Upper lobe of left lung (tissue), 6 donors: ENCODE measurements around the gene EXOC7. TPM values are rescaled to one million over a fixed set of nuclear protein-coding genes. Genes with fewer than 3 reads are reported as not detected.

Experiments
- ATAC-seq, 2 donors: fragments of 200-7000 bp; cut with Tn5 transposase; one replicate each; pipeline ENCODE4 v1.9.1; 2022; ENCODE audit warnings: mild to moderate bottlenecking in 2 of 2, moderate library complexity in 2 of 2; ENCODE audit not compliant: low FRiP score in 2 of 2
- DNase-seq, 2 donors: peaks; one replicate each; pipeline ENCODE4 v3.0.0-alpha.2; 2019 to 2020
- H3K27ac ChIP-seq, 4 donors: fragments of 200-600 bp; sonication (generic); one replicate each; pipeline ENCODE4 v1.5.1; 2016 to 2019
- H3K27me3 ChIP-seq, 4 donors: fragments of 200-600 bp; sonication (generic); one replicate each; pipeline ENCODE4 v1.5.1; 2017 to 2019
- H3K36me3 ChIP-seq, 4 donors: fragments of 200-600 bp; sonication (generic); one replicate each; pipeline ENCODE4 v1.5.1; 2016 to 2019
- H3K4me1 ChIP-seq, 4 donors: fragments of 200-600 bp; sonication (generic); one replicate each; pipeline ENCODE4 v1.5.1; 2018 to 2019
- H3K4me3 ChIP-seq, 4 donors: fragments of 200-600 bp; sonication (generic); one replicate each; pipeline ENCODE4 v1.5.1; 2017 to 2019; ENCODE audit warnings: mild to moderate bottlenecking in 2 of 4, moderate library complexity in 1 of 4
- H3K9me3 ChIP-seq, 4 donors: fragments of 200-600 bp; sonication (generic); one replicate each; pipeline ENCODE4 v1.5.1; 2018 to 2019
- CTCF ChIP-seq, 6 experiments: fragments of 450-650 bp in 4 of 6; fragments of 200-600 bp in 2 of 6; sonication (generic) in 2 of 6; IDR thresholded peaks; one replicate each; pipeline ENCODE4 v1.5.1; 2016 to 2019; ENCODE audit warnings: antibody characterized with exemption in 6 of 6
- EP300 ChIP-seq, 4 donors: sonication (generic); formaldehyde crosslinking; IDR thresholded peaks; one replicate each; pipeline ENCODE4 v1.5.1; 2017; ENCODE audit warnings: antibody characterized with exemption in 4 of 4, control low read depth in 2 of 4
- POLR2A ChIP-seq, 4 donors: fragments of 450-650 bp; IDR thresholded peaks; one replicate each; pipeline ENCODE4 v1.5.1; 2016 to 2017; ENCODE audit warnings: antibody characterized with exemption in 4 of 4, mild to moderate bottlenecking in 2 of 4
- POLR2AphosphoS5 ChIP-seq, 2 donors: sonication (generic); formaldehyde crosslinking; IDR thresholded peaks; one replicate each; pipeline ENCODE4 v1.5.1; 2017; ENCODE audit warnings: antibody characterized with exemption in 2 of 2
- WGBS, 2 donors: methylation state at CpG; one replicate each; pipeline ENCODE4 v1.1.5; 2017 to 2018; 5-methylcytosine and 5-hydroxymethylcytosine counted together
- total RNA-seq, 6 donors: library from RNA; depleted of rRNA in 4 of 6; stranded (reverse); fragments of >200 nt in 4 of 6; gene quantifications; one replicate each; pipeline versions ENCODE4 v1.1.0 to v1.2.1, GENCODE V29; 2016 to 2021
- donor health status: DM: no; HTN: no; CAD: no; lungs with moderate emphysema.
- donor health status: DM: no; HTN: yes; CAD: no; lungs with severe emphysema.

EXOC7 gene
- total RNA-seq, 6 donors from 2014 or later, result 69.4 to 233 (median 103) TPM

GRCh38 chr17:76131051-76131691 is 27.6 kb upstream of the EXOC7 start:
- ATAC-seq (no peak), DNase-seq (no peak)
- TF ChIP-seq CTCF (IDR thresholded peaks at IDR 0.05) (no peak), EP300 (IDR thresholded peaks at IDR 0.05) (no peak), POLR2A (IDR thresholded peaks at IDR 0.05) (no peak), POLR2AphosphoS5 (IDR thresholded peaks at IDR 0.05) (no peak)
- peaks cover 0 to 19% (median 2%) of the 10 kb centered on the region in 4 donors for H3K4me1 ChIP-seq
- no peak overlapping the region for H3K4me3 ChIP-seq
- WGBS, 2 donors, result 75 to 85% methylated on average over 21 of the region's 21 CpGs
- no peak overlapping the region for H3K27ac ChIP-seq
- no peaks in the 10 kb centered on the region for H3K27me3 ChIP-seq
- H3K36me3 ChIP-seq, result no peaks in the 10 kb centered on the region
- no peaks in the 10 kb centered on the region for H3K9me3 ChIP-seq

- 56 to 60% methylated on average over 12 to 13 of the region's 13 CpGs for WGBS, 2 donors
- no peak for ATAC-seq
- H3K9me3 ChIP-seq, result no peaks in the 10 kb centered on the region
- H3K4me1 ChIP-seq, result peaks cover 0 to 18% (median 2%) of the 10 kb centered on the region in 4 donors
- H3K27ac ChIP-seq, result no peak overlapping the region
- H3K4me3 ChIP-seq, result no peak overlapping the region
- H3K36me3 ChIP-seq, result no peaks in the 10 kb centered on the region
- TF ChIP-seq POLR2A (IDR thresholded peaks at IDR 0.05), result no peak
- no peak for TF ChIP-seq EP300 (IDR thresholded peaks at IDR 0.05)
- TF ChIP-seq POLR2AphosphoS5 (IDR thresholded peaks at IDR 0.05), result no peak
- TF ChIP-seq CTCF (IDR thresholded peaks at IDR 0.05), result no peak
- DNase-seq, result no peak
- H3K27me3 ChIP-seq, result no peaks in the 10 kb centered on the region
Observed at GRCh38 chr17:76130473-76130872, 26.9 kb upstream of the EXOC7 start.

- no peak for ATAC-seq
- WGBS, 2 donors, result 88 to 100% methylated on average over 1 of the region's 1 CpG
- TF ChIP-seq POLR2A (IDR thresholded peaks at IDR 0.05) (no peak), CTCF (IDR thresholded peaks at IDR 0.05) (no peak), EP300 (IDR thresholded peaks at IDR 0.05) (no peak), POLR2AphosphoS5 (IDR thresholded peaks at IDR 0.05) (no peak)
Observed at GRCh38 chr17:76125922-76126321, 22.3 kb upstream of the EXOC7 start.

GRCh38 chr17:76125391-76125675 is 21.7 kb upstream of the EXOC7 start:
- DNase-seq (no peak), ATAC-seq (no peak)
- H3K4me1 ChIP-seq, result peaks cover 6 to 11% (median 8%) of the 10 kb centered on the region in 4 donors
- WGBS, 2 donors, result 84 to 87% methylated on average over 5 of the region's 5 CpGs
- H3K9me3 ChIP-seq, result no peaks in the 10 kb centered on the region
- no peaks in the 10 kb centered on the region for H3K27me3 ChIP-seq
- TF ChIP-seq POLR2A (IDR thresholded peaks at IDR 0.05), result no peak
- TF ChIP-seq CTCF (IDR thresholded peaks at IDR 0.05), result no peak
- no peak for TF ChIP-seq EP300 (IDR thresholded peaks at IDR 0.05)
- TF ChIP-seq POLR2AphosphoS5 (IDR thresholded peaks at IDR 0.05), result no peak
- no peaks in the 10 kb centered on the region for H3K36me3 ChIP-seq
- no peak overlapping the region for H3K27ac ChIP-seq
- no peak overlapping the region for H3K4me3 ChIP-seq

More at GRCh38 chr17:76125922-76126321, 22.3 kb upstream of the EXOC7 start:
- Histone ChIP-seq H3K27ac (no peak overlapping the region), H3K9me3 (no peaks in the 10 kb centered on the region), H3K27me3 (no peaks in the 10 kb centered on the region), H3K4me3 (no peak overlapping the region), H3K36me3 (no peaks in the 10 kb centered on the region), H3K4me1 (peaks cover 6 to 11% (median 8%) of the 10 kb centered on the region in 4 donors)
- DNase-seq, result no peak
